Measurements from ENCODE around the gene FAM111A. TPM values are rescaled to one million over a fixed set of nuclear protein-coding genes. Genes with fewer than 3 reads are reported as not detected.

FAM111A gene
- total RNA-seq, 1 donor from 2014 or later, result 28.4 TPM

DNA sequence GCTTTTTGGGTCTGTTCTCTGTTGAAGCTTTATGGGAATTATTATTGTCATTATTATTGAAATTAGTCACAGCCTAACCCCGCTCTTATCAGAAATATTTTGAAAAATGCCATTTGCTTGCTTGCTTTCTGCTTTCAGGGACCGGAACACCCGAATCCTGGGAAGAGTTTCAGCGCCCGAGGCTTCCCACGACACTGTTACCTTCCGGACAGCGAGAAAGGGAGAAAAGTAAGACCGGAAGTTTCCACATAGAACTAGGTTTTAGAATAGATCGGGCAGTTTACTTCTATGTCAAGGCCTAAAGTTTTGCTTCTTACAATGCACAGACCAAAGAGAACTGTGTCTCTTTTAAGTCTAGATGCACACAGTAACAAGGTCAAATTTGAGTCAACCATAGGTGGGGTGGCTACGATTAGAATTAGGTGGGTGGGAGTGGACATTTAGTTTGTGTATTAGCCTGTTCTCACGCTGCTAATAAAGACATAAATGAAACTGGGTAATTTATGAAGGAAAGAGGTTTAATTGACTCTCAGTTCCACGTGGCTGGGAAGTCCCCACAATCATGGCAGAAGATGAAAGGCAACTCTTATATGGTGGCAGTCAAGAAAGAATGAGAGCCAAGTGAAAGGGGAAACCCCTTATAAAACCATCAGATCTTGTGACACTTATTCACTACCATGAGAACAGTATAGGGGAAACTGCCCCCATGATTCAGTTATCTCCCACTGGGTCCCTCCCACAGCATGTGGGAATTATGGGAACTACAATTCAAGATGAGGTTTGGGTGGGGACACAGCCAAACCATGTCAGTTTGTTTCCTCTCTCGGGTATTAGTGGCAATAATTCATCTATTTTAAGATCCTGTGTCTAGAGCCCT lies 57.1 kb downstream of the FAM111A start:
- H3K4me1 Mint-ChIP-seq (ENCODE audit: unreplicated experiment), result no peaks in the 10 kb centered on the region
- no peak overlapping the region for H3K4me3 Mint-ChIP-seq
- no peak for DNase-seq (ENCODE audit: extremely low spot score, unreplicated experiment)
- H3K9me3 Mint-ChIP-seq, result no peaks in the 10 kb centered on the region
- peaks cover 45% of the 10 kb centered on the region for H3K36me3 Mint-ChIP-seq
- H3K27me3 Mint-ChIP-seq, result no peaks in the 10 kb centered on the region
- H3K27ac Mint-ChIP-seq, result no peak overlapping the region
- TF ChIP-seq, protein P1, sequence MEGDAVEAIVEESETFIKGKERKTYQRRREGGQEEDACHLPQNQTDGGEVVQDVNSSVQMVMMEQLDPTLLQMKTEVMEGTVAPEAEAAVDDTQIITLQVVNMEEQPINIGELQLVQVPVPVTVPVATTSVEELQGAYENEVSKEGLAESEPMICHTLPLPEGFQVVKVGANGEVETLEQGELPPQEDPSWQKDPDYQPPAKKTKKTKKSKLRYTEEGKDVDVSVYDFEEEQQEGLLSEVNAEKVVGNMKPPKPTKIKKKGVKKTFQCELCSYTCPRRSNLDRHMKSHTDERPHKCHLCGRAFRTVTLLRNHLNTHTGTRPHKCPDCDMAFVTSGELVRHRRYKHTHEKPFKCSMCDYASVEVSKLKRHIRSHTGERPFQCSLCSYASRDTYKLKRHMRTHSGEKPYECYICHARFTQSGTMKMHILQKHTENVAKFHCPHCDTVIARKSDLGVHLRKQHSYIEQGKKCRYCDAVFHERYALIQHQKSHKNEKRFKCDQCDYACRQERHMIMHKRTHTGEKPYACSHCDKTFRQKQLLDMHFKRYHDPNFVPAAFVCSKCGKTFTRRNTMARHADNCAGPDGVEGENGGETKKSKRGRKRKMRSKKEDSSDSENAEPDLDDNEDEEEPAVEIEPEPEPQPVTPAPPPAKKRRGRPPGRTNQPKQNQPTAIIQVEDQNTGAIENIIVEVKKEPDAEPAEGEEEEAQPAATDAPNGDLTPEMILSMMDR (conservative IDR thresholded peaks at IDR 0.05), result no peak

- Mint-ChIP-seq H3K4me1 (ENCODE audit: unreplicated experiment) (no peaks in the 10 kb centered on the region), H3K27ac (no peak overlapping the region), H3K9me3 (no peaks in the 10 kb centered on the region), H3K27me3 (no peaks in the 10 kb centered on the region), H3K4me3 (no peak overlapping the region), H3K36me3 (peaks cover 42% of the 10 kb centered on the region)
- TF ChIP-seq, protein P1 (conservative IDR thresholded peaks at IDR 0.05), result no peak
- no peak for DNase-seq (ENCODE audit: extremely low spot score, unreplicated experiment)
Observed at GRCh38 chr11:59200423-59200746, 57.7 kb downstream of the FAM111A start.

- Mint-ChIP-seq H3K9me3 (no peaks in the 10 kb centered on the region), H3K27ac (no peak overlapping the region), H3K36me3 (peaks cover 39% of the 10 kb centered on the region), H3K4me1 (ENCODE audit: unreplicated experiment) (no peaks in the 10 kb centered on the region), H3K27me3 (no peaks in the 10 kb centered on the region), H3K4me3 (no peak overlapping the region)
- DNase-seq (ENCODE audit: extremely low spot score, unreplicated experiment), result no peak
- TF ChIP-seq, protein P1 (conservative IDR thresholded peaks at IDR 0.05), result peak; percentile 51
Observed at GRCh38 chr11:59201353-59201752, 58.7 kb downstream of the FAM111A start.

Other genes starting within 250 kb of the FAM111A start
- 2.5 and 4.5 TPM in 2 replicates for gene GLYATL1, start 203.4 kb upstream of the FAM111A start, total RNA-seq (ENCODE audit: low replicate concordance)
- not detected in 2 replicates for gene GLYATL1B, start 56.5 kb upstream of the FAM111A start, total RNA-seq (ENCODE audit: low replicate concordance)
- gene FAM111B, start 35.6 kb upstream of the FAM111A start, total RNA-seq (ENCODE audit: low replicate concordance), result 12.7 and 13.2 TPM in 2 replicates
- gene DTX4, start 29.3 kb downstream of the FAM111A start, total RNA-seq (ENCODE audit: low replicate concordance), result 55.3 and 79.2 TPM in 2 replicates
- gene MPEG1, start 70.1 kb downstream of the FAM111A start, total RNA-seq (ENCODE audit: low replicate concordance), result not detected in 2 replicates
- gene OR5AN1, start 216.0 kb downstream of the FAM111A start, total RNA-seq (ENCODE audit: low replicate concordance), result not detected in 2 replicates